A673 (cell line): ENCODE results near the gene MORF4L2.
"Not testable (repeated sequence)": the region's sequence is repeated elsewhere in the genome, so short reads cannot be mapped to it uniquely, and the experiment has no call there.

Source experiments
- CTCF ChIP-seq: fragments of 300-800, 200-600 bp; sonication (generic); conservative IDR thresholded peaks from 2 replicates; pipeline ENCODE4 v1.5.1; 2017; ENCODE audit warnings: low read depth, mild to moderate bottlenecking, antibody characterized with exemption, low read length, moderate library complexity, mixed read lengths
- EZH2 ChIP-seq: fragments of 200-600 bp; sonication (generic); IDR thresholded peaks from 2 replicates; pipeline ENCODE4 v1.6.1; 2017; ENCODE audit warnings: borderline replicate concordance, low read depth, mild to moderate bottlenecking, mixed read lengths, antibody characterized with exemption, low read length; ENCODE audit not compliant: poor library complexity, severe bottlenecking

GRCh38 chrX:103657066-103657465 lies 29.4 kb downstream of the MORF4L2 start:
- not testable (repeated sequence) for TF ChIP-seq CTCF, EZH2
